GM23338 (cell line): ENCODE measurements around the gene SLC25A24. TPM values are rescaled to one million over a fixed set of nuclear protein-coding genes. Genes with fewer than 3 reads are reported as not detected.
"Not testable (repeated sequence)": the region's sequence is repeated elsewhere in the genome, so short reads cannot be mapped to it uniquely, and the experiment has no call there.

Source experiments
- ATAC-seq: fragments of 200-7000 bp; cut with Tn5 transposase; 3 replicates; pipeline ENCODE4 v1.9.1; 2020
- DNase-seq: peaks from one replicate; pipeline ENCODE4 v3.0.0-alpha.2; 2015; ENCODE audit warnings: low spot score
- H2AFZ ChIP-seq: fragments of 200-600 bp; sonication (generic); 2 replicates; pipeline ENCODE4 v1.8.0; 2016; ENCODE audit warnings: antibody characterized with exemption, mild to moderate bottlenecking, moderate library complexity
- H3F3A ChIP-seq: fragments of 200-600 bp; sonication (generic); replicated peaks from 2 replicates; pipeline ENCODE4 v1.8.0; 2017; ENCODE audit warnings: antibody characterized with exemption, mixed run types, low read depth
- H3K27ac ChIP-seq: fragments of 200-600 bp; sonication (generic); 2 replicates; pipeline ENCODE4 v1.6.1; 2016; ENCODE audit warnings: low read depth
- H3K27me3 ChIP-seq: fragments of 200-600 bp; sonication (generic); 2 replicates; pipeline ENCODE4 v1.8.0; 2016; ENCODE audit warnings: mild to moderate bottlenecking, mixed run types, moderate library complexity; ENCODE audit not compliant: insufficient read depth
- H3K36me3 ChIP-seq: fragments of 200-600 bp; sonication (generic); 2 replicates; pipeline ENCODE4 v1.8.0; 2016; ENCODE audit warnings: mild to moderate bottlenecking; ENCODE audit not compliant: insufficient read depth
- H3K4me1 ChIP-seq: fragments of 200-600 bp; sonication (generic); 2 replicates; pipeline ENCODE4 v1.8.0; 2016; ENCODE audit warnings: mild to moderate bottlenecking, moderate library complexity; ENCODE audit not compliant: insufficient read depth
- H3K4me2 ChIP-seq: fragments of 200-600 bp; sonication (generic); 2 replicates; pipeline ENCODE4 v1.7.1; 2017; ENCODE audit warnings: mixed run types
- H3K4me3 ChIP-seq: fragments of 200-600 bp; sonication (generic); 2 replicates; pipeline ENCODE4 v1.6.1; 2016; ENCODE audit warnings: mixed run types
- H3K79me2 ChIP-seq: fragments of 200-600 bp; sonication (generic); replicated peaks from 2 replicates; pipeline ENCODE4 v1.8.0; 2017; ENCODE audit warnings: mild to moderate bottlenecking; ENCODE audit not compliant: insufficient read depth
- H3K9me2 ChIP-seq: fragments of 200-600 bp; sonication (generic); 2 replicates; pipeline ENCODE4 v1.8.0; 2017; ENCODE audit not compliant: insufficient read depth
- H4K20me1 ChIP-seq: fragments of 200-600 bp; sonication (generic); replicated peaks from 2 replicates; pipeline ENCODE4 v1.8.0; 2017; ENCODE audit warnings: mild to moderate bottlenecking; ENCODE audit not compliant: insufficient read depth
- H3K27ac Mint-ChIP-seq: 2 replicates; pipeline ENCODE4 v1.8.0; 2020; ENCODE audit warnings: inconsistent platforms, mild to moderate bottlenecking, moderate library complexity, mixed read lengths
- H3K27me3 Mint-ChIP-seq: 3 replicates; pipeline ENCODE4 v1.8.0; 2022; ENCODE audit warnings: low read depth, mild to moderate bottlenecking, moderate library complexity, mixed read lengths, inconsistent platforms; ENCODE audit not compliant: insufficient read depth, poor library complexity
- H3K36me3 Mint-ChIP-seq: 3 replicates; pipeline ENCODE4 v1.8.0; 2021; ENCODE audit warnings: low read depth, mild to moderate bottlenecking, inconsistent platforms, moderate library complexity, mixed read lengths
- H3K4me1 Mint-ChIP-seq: 3 replicates; pipeline ENCODE4 v1.8.0; 2020; ENCODE audit warnings: mild to moderate bottlenecking, inconsistent platforms, mixed read lengths
- H3K4me3 Mint-ChIP-seq: 3 replicates; pipeline ENCODE4 v1.8.0; 2021; ENCODE audit warnings: moderate library complexity, mild to moderate bottlenecking, inconsistent platforms, mixed read lengths
- H3K9me3 Mint-ChIP-seq: 3 replicates; pipeline ENCODE4 v1.8.0; 2020; ENCODE audit warnings: moderate library complexity, mild to moderate bottlenecking, inconsistent platforms, mixed read lengths
- EZH2phosphoT487 ChIP-seq: fragments of 200-600 bp; sonication (generic); IDR thresholded peaks from one replicate; pipeline ENCODE4 v1.8.1; 2018; ENCODE audit warnings: antibody characterized with exemption; ENCODE audit not compliant: unreplicated experiment
- NANOG ChIP-seq: IDR thresholded peaks from 2 replicates; pipeline ENCODE4 v1.6.1; 2016; ENCODE audit warnings: antibody characterized with exemption, borderline replicate concordance
- POLR2AphosphoS5 ChIP-seq: IDR thresholded peaks from 2 replicates; pipeline ENCODE4 v1.6.1; 2016; ENCODE audit warnings: antibody characterized with exemption, low read depth
- STAT1 ChIP-seq: IDR thresholded peaks from one replicate; pipeline ENCODE4 v1.6.1; 2016; ENCODE audit warnings: antibody characterized with exemption; ENCODE audit not compliant: unreplicated experiment
- polyA plus RNA-seq: library from polyadenylated mRNA; unstranded; fragments of >200 nt; fragmentation: Nextera tagmentation; extraction: Ambion mirVana; gene quantifications from 2 replicates; pipeline ENCODE4 v1.2.1, GENCODE V29; 2016
- total RNA-seq: library from RNA; depleted of rRNA; stranded (reverse); fragments of >200 nt; shearing (Covaris generic); gene quantifications from 2 replicates; pipeline ENCODE4 v1.2.3, GENCODE V29; 2014

The SLC25A24 gene
- total and polyA plus RNA-seq, 2 experiments from 2014 or later, result 17.4 to 46.0 TPM

DNA sequence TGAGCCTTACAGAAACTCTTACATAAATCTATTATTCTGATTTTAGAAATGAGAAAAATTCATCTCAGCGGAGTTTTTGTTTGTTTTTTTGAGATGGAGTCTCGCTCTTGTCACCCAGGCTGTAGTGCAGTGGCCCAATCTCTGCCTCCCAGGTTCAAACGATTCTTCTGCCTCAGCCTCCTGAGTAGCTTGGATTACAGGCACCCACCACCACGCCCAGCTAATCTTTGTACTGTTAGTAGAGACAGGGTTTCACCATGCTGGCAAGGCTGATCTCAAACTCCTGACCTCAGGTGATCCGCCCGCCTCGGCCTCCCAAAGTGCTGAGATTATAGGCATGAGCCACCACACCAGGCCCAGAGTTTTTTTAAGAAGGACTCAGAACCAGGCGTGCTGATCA lies 60.6 kb downstream of the SLC25A24 start:
- not testable (repeated sequence) for H3K79me2 ChIP-seq, H3K9me2 ChIP-seq, H3K4me3 Mint-ChIP-seq, H3K27ac ChIP-seq, H3K4me1 ChIP-seq, ATAC-seq, H3K27me3 Mint-ChIP-seq, H3K4me1 Mint-ChIP-seq, H3K9me3 Mint-ChIP-seq, H3F3A ChIP-seq, H3K36me3 ChIP-seq, H3K4me2 ChIP-seq, H3K4me3 ChIP-seq, H4K20me1 ChIP-seq, H2AFZ ChIP-seq, H3K27ac Mint-ChIP-seq, H3K27me3 ChIP-seq, DNase-seq
- peaks cover 32% of the 10 kb centered on the region for H3K36me3 Mint-ChIP-seq

- H3K9me3 Mint-ChIP-seq, result peaks cover 29% of the 10 kb centered on the region
- H3F3A ChIP-seq, H3K4me1 Mint-ChIP-seq, H4K20me1 ChIP-seq, H3K4me1 ChIP-seq, H3K4me2 ChIP-seq, H3K4me3 Mint-ChIP-seq, H3K9me2 ChIP-seq, DNase-seq, H3K4me3 ChIP-seq, H3K79me2 ChIP-seq, H3K27ac ChIP-seq, H3K27me3 Mint-ChIP-seq, H3K27ac Mint-ChIP-seq, H2AFZ ChIP-seq, H3K27me3 ChIP-seq, ATAC-seq: not testable (repeated sequence)
- H3K36me3 Mint-ChIP-seq, result peaks cover 42% of the 10 kb centered on the region
- H3K36me3 ChIP-seq, result peaks cover 11% of the 10 kb centered on the region
Observed at GRCh38 chr1:108133148-108133547, 67.0 kb downstream of the SLC25A24 start.

DNA sequence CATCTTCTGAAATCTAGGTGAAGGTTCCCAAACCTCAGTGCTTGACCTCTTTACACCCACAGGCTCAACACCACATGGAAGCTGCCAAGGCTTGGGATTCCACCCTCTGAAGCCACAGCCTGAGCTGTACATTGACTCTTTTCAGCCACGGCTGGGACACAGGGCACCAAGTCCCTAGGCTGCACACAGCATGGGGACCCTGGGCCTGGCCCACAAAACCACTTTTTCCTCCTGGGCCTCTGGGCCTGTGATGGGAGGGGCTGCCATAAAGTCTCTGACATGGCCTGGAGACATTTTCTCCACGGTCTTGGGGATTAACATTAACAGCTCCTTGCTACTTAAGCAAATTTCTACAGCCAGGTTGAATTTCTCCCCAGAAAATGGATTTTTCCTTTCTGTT lies 67.8 kb downstream of the SLC25A24 start:
- DNase-seq, ATAC-seq, H3K9me2 ChIP-seq, H3K4me1 ChIP-seq, H3K4me3 Mint-ChIP-seq, H3K27ac Mint-ChIP-seq, H3K27me3 Mint-ChIP-seq, H3F3A ChIP-seq, H2AFZ ChIP-seq, H3K27me3 ChIP-seq, H3K4me3 ChIP-seq, H3K4me1 Mint-ChIP-seq, H4K20me1 ChIP-seq, H3K79me2 ChIP-seq, H3K4me2 ChIP-seq, H3K27ac ChIP-seq: not testable (repeated sequence)
- Mint-ChIP-seq H3K36me3 (peaks cover 39% of the 10 kb centered on the region), H3K9me3 (peaks cover 29% of the 10 kb centered on the region)
- H3K36me3 ChIP-seq, result peaks cover 11% of the 10 kb centered on the region

- not testable (repeated sequence) for H3K4me3 Mint-ChIP-seq, H3K27ac Mint-ChIP-seq, H3K27ac ChIP-seq, H3K4me2 ChIP-seq, H3K4me1 Mint-ChIP-seq, ATAC-seq, H3K9me2 ChIP-seq, H3K27me3 Mint-ChIP-seq, H3K4me3 ChIP-seq, H4K20me1 ChIP-seq, H3K4me1 ChIP-seq, DNase-seq, H3K79me2 ChIP-seq, H2AFZ ChIP-seq, H3K27me3 ChIP-seq, H3F3A ChIP-seq
- peaks cover 29% of the 10 kb centered on the region for H3K9me3 Mint-ChIP-seq
- peaks cover 11% of the 10 kb centered on the region for H3K36me3 ChIP-seq
- H3K36me3 Mint-ChIP-seq, result peaks cover 39% of the 10 kb centered on the region
Observed at GRCh38 chr1:108131281-108131680, 68.9 kb downstream of the SLC25A24 start.

- Histone ChIP-seq H3K4me1 (no peaks in the 10 kb centered on the region), H3F3A (no peaks in the 10 kb centered on the region), H3K27me3 (no peaks in the 10 kb centered on the region), H3K36me3 (peaks cover 11% of the 10 kb centered on the region), H2AFZ (no peak overlapping the region), H4K20me1 (no peaks in the 10 kb centered on the region), H3K4me2 (no peak overlapping the region), H3K27ac (no peak overlapping the region), H3K4me3 (no peak overlapping the region), H3K79me2 (no peaks in the 10 kb centered on the region), H3K9me2 (no peaks in the 10 kb centered on the region)
- ATAC-seq (no peak), DNase-seq (peak; percentile 9)
- H3K27ac Mint-ChIP-seq, result no peak overlapping the region
- peaks cover 29% of the 10 kb centered on the region for H3K9me3 Mint-ChIP-seq
- no peak overlapping the region for H3K4me3 Mint-ChIP-seq
- H3K27me3 Mint-ChIP-seq, result no peaks in the 10 kb centered on the region
- peaks cover 2% of the 10 kb centered on the region; the same call in 1 of the 3 replicates for H3K4me1 Mint-ChIP-seq
- peaks cover 39% of the 10 kb centered on the region for H3K36me3 Mint-ChIP-seq
- no peak for TF ChIP-seq NANOG
- no peak for TF ChIP-seq POLR2AphosphoS5
- no peak for TF ChIP-seq EZH2phosphoT487
- no peak for TF ChIP-seq STAT1
Observed at GRCh38 chr1:108130794-108131193, 69.3 kb downstream of the SLC25A24 start.
